GM18909 (cell line): Measurements from ENCODE around the gene SLC27A6.
"Not testable (repeated sequence)": the region's sequence is repeated elsewhere in the genome, so short reads cannot be mapped to it uniquely, and the experiment has no call there.

Experiments used
- ATAC-seq: cut with Tn5 transposase; IDR thresholded peaks from one replicate; pipeline ENCODE4 v1.9.1; 2021; ENCODE audit warnings: mild to moderate bottlenecking; ENCODE audit not compliant: unreplicated experiment, poor library complexity

SLC27A6 gene

GRCh38 chr5:128984480-128984879 lies 19.2 kb downstream of the SLC27A6 start:
- ATAC-seq, result no peak

GRCh38 chr5:128988476-128988875 lies 23.2 kb downstream of the SLC27A6 start:
- ATAC-seq, result no peak

- ATAC-seq, result no peak
These were observed 36.7 kb downstream of the SLC27A6 start for GRCh38 chr5:129001841-129002526.

GRCh38 chr5:129002527-129002842 lies 37.2 kb downstream of the SLC27A6 start:
- no peak for ATAC-seq

- no peak for ATAC-seq
These were observed 37.9 kb downstream of the SLC27A6 start for GRCh38 chr5:129003232-129003631.

- no peak for ATAC-seq
These were observed 48.9 kb downstream of the SLC27A6 start for GRCh38 chr5:129014185-129014584.

GRCh38 chr5:129018837-129019236 lies 53.5 kb downstream of the SLC27A6 start:
- no peak for ATAC-seq

- ATAC-seq, result no peak
These were observed 54.2 kb downstream of the SLC27A6 start for GRCh38 chr5:129019401-129019908.

- no peak for ATAC-seq
These were observed 55.4 kb downstream of the SLC27A6 start for GRCh38 chr5:129020683-129021082.

GRCh38 chr5:129021744-129022143 lies 56.5 kb downstream of the SLC27A6 start:
- ATAC-seq, result no peak

- no peak for ATAC-seq
These were observed 57.3 kb downstream of the SLC27A6 start for GRCh38 chr5:129022599-129022998.

GRCh38 chr5:129027260-129027659 lies 62.0 kb downstream of the SLC27A6 start:
- ATAC-seq, result no peak

- ATAC-seq, result no peak
These were observed 66.8 kb downstream of the SLC27A6 start for GRCh38 chr5:129031886-129032683.

GRCh38 chr5:129036257-129036656 lies 71.0 kb downstream of the SLC27A6 start:
- not testable (repeated sequence) for ATAC-seq

GRCh38 chr5:129041196-129041881 lies 76.1 kb downstream of the SLC27A6 start:
- no peak for ATAC-seq

GRCh38 chr5:129042306-129042705 lies 77.0 kb downstream of the SLC27A6 start:
- no peak for ATAC-seq

GRCh38 chr5:129043894-129044293 lies 78.6 kb downstream of the SLC27A6 start:
- no peak for ATAC-seq

- no peak for ATAC-seq
These were observed 80.9 kb downstream of the SLC27A6 start for GRCh38 chr5:129046151-129046550.

GRCh38 chr5:129048509-129048908 lies 83.2 kb downstream of the SLC27A6 start:
- ATAC-seq, result no peak

GRCh38 chr5:129049126-129049799 lies 84.0 kb downstream of the SLC27A6 start:
- no peak for ATAC-seq

- ATAC-seq, result no peak
These were observed 86.0 kb downstream of the SLC27A6 start for GRCh38 chr5:129051283-129051682.
